ENCODE data around the gene BUB3.
A peak's percentile ranks its signal among the peaks of the same experiment; 100 is the strongest.
"Not testable (repeated sequence)": the region's sequence is repeated elsewhere in the genome, so short reads cannot be mapped to it uniquely, and the experiment has no call there.

BUB3 gene

GRCh38 chr10:123158682-123159081 lies 4.5 kb downstream of the BUB3 start:
- Mint-ChIP-seq H3K4me1 (ENCODE audit: low read depth) (peaks cover 61% of the 10 kb centered on the region), H3K9me3 (no peaks in the 10 kb centered on the region), H3K27ac (no peak overlapping the region), H3K27me3 (ENCODE audit: low read depth) (no peaks in the 10 kb centered on the region), H3K4me3 (peak overlapping the region; percentile 67), H3K36me3 (ENCODE audit: low read depth) (peaks cover 60% of the 10 kb centered on the region)

- Mint-ChIP-seq H3K4me1 (ENCODE audit: low read depth) (peaks cover 57% of the 10 kb centered on the region), H3K36me3 (ENCODE audit: low read depth) (peaks cover 63% of the 10 kb centered on the region), H3K27me3 (ENCODE audit: low read depth) (no peaks in the 10 kb centered on the region), H3K27ac (peak overlapping the region; percentile 82), H3K9me3 (no peaks in the 10 kb centered on the region), H3K4me3 (peak overlapping the region; percentile 67)
Measured at GRCh38 chr10:123160311-123160980, 6.2 kb downstream of the BUB3 start.

GRCh38 chr10:123164319-123164718 lies 10.1 kb downstream of the BUB3 start:
- no peaks in the 10 kb centered on the region for H3K27me3 Mint-ChIP-seq (ENCODE audit: low read depth)
- H3K4me3 Mint-ChIP-seq: no peak overlapping the region
- H3K9me3 Mint-ChIP-seq: no peaks in the 10 kb centered on the region
- H3K36me3 Mint-ChIP-seq (ENCODE audit: low read depth): peaks cover 54% of the 10 kb centered on the region
- peaks cover 33% of the 10 kb centered on the region for H3K4me1 Mint-ChIP-seq (ENCODE audit: low read depth)
- H3K27ac Mint-ChIP-seq: no peak overlapping the region

GRCh38 chr10:123165445-123166072 lies 11.4 kb downstream of the BUB3 start:
- Mint-ChIP-seq H3K36me3 (ENCODE audit: low read depth) (peaks cover 55% of the 10 kb centered on the region), H3K27ac (no peak overlapping the region), H3K4me3 (no peak overlapping the region), H3K9me3 (no peaks in the 10 kb centered on the region), H3K27me3 (ENCODE audit: low read depth) (no peaks in the 10 kb centered on the region), H3K4me1 (ENCODE audit: low read depth) (peaks cover 20% of the 10 kb centered on the region)

GRCh38 chr10:123166618-123167017 lies 12.4 kb downstream of the BUB3 start:
- H3K9me3 Mint-ChIP-seq: no peaks in the 10 kb centered on the region
- no peak overlapping the region for H3K27ac Mint-ChIP-seq
- H3K27me3 Mint-ChIP-seq (ENCODE audit: low read depth): no peaks in the 10 kb centered on the region
- peaks cover 51% of the 10 kb centered on the region for H3K36me3 Mint-ChIP-seq (ENCODE audit: low read depth)
- H3K4me3 Mint-ChIP-seq: no peak overlapping the region
- peaks cover 13% of the 10 kb centered on the region for H3K4me1 Mint-ChIP-seq (ENCODE audit: low read depth)

GRCh38 chr10:123170961-123171360 lies 16.8 kb downstream of the BUB3 start:
- H3K4me1 Mint-ChIP-seq (ENCODE audit: low read depth): peaks cover 5% of the 10 kb centered on the region
- peaks cover 52% of the 10 kb centered on the region for H3K36me3 Mint-ChIP-seq (ENCODE audit: low read depth)
- H3K4me3 Mint-ChIP-seq: no peak overlapping the region
- H3K27me3 Mint-ChIP-seq (ENCODE audit: low read depth): no peaks in the 10 kb centered on the region
- no peaks in the 10 kb centered on the region for H3K9me3 Mint-ChIP-seq
- H3K27ac Mint-ChIP-seq: no peak overlapping the region

- not testable (repeated sequence) for H3K4me1 Mint-ChIP-seq (ENCODE audit: low read depth); H3K9me3 Mint-ChIP-seq; H3K27me3 Mint-ChIP-seq (ENCODE audit: low read depth); H3K4me3 Mint-ChIP-seq; H3K27ac Mint-ChIP-seq
- peaks cover 56% of the 10 kb centered on the region for H3K36me3 Mint-ChIP-seq (ENCODE audit: low read depth)
Measured at GRCh38 chr10:123171616-123172015, 17.4 kb downstream of the BUB3 start.

- peaks cover 59% of the 10 kb centered on the region for H3K36me3 Mint-ChIP-seq (ENCODE audit: low read depth)
- H3K27ac Mint-ChIP-seq: no peak overlapping the region
- no peaks in the 10 kb centered on the region for H3K27me3 Mint-ChIP-seq (ENCODE audit: low read depth)
- no peak overlapping the region for H3K4me3 Mint-ChIP-seq
- peaks cover 5% of the 10 kb centered on the region for H3K9me3 Mint-ChIP-seq
- peaks cover 3% of the 10 kb centered on the region for H3K4me1 Mint-ChIP-seq (ENCODE audit: low read depth)
Measured at GRCh38 chr10:123175389-123176387, 21.5 kb downstream of the BUB3 start.

- H3K27ac Mint-ChIP-seq; H3K27me3 Mint-ChIP-seq (ENCODE audit: low read depth): not testable (repeated sequence)
Measured at GRCh38 chr10:123178390-123178789, 24.2 kb downstream of the BUB3 start.

GRCh38 chr10:123180101-123181090 lies 26.2 kb downstream of the BUB3 start:
- no peaks in the 10 kb centered on the region for H3K4me1 Mint-ChIP-seq (ENCODE audit: low read depth)
- H3K4me3 Mint-ChIP-seq: no peak overlapping the region
- peaks cover 55% of the 10 kb centered on the region for H3K36me3 Mint-ChIP-seq (ENCODE audit: low read depth)
- H3K9me3 Mint-ChIP-seq: peaks cover 23% of the 10 kb centered on the region
- H3K27me3 Mint-ChIP-seq (ENCODE audit: low read depth): no peaks in the 10 kb centered on the region
- H3K27ac Mint-ChIP-seq: no peak overlapping the region

More at GRCh38 chr10:123178390-123178789, 24.2 kb downstream of the BUB3 start:
- peaks cover 53% of the 10 kb centered on the region for H3K36me3 Mint-ChIP-seq (ENCODE audit: low read depth)
- H3K9me3 Mint-ChIP-seq; H3K4me3 Mint-ChIP-seq; H3K4me1 Mint-ChIP-seq (ENCODE audit: low read depth): not testable (repeated sequence)

GRCh38 chr10:123183724-123184123 lies 29.5 kb downstream of the BUB3 start:
- H3K4me3 Mint-ChIP-seq: no peak overlapping the region
- peaks cover 32% of the 10 kb centered on the region for H3K9me3 Mint-ChIP-seq
- H3K36me3 Mint-ChIP-seq (ENCODE audit: low read depth): peaks cover 45% of the 10 kb centered on the region
- no peaks in the 10 kb centered on the region for H3K27me3 Mint-ChIP-seq (ENCODE audit: low read depth)
- H3K4me1 Mint-ChIP-seq (ENCODE audit: low read depth): no peaks in the 10 kb centered on the region
- H3K27ac Mint-ChIP-seq: no peak overlapping the region

GRCh38 chr10:123187781-123188180 lies 33.6 kb downstream of the BUB3 start:
- Mint-ChIP-seq H3K36me3 (ENCODE audit: low read depth) (peaks cover 44% of the 10 kb centered on the region), H3K27me3 (ENCODE audit: low read depth) (no peaks in the 10 kb centered on the region)

GRCh38 chr10:123191886-123192285 lies 37.7 kb downstream of the BUB3 start:
- Mint-ChIP-seq H3K4me1 (ENCODE audit: low read depth) (no peaks in the 10 kb centered on the region), H3K9me3 (no peaks in the 10 kb centered on the region), H3K36me3 (ENCODE audit: low read depth) (peaks cover 11% of the 10 kb centered on the region), H3K27ac (no peak overlapping the region), H3K4me3 (no peak overlapping the region), H3K27me3 (ENCODE audit: low read depth) (no peaks in the 10 kb centered on the region)

More at GRCh38 chr10:123187781-123188180, 33.6 kb downstream of the BUB3 start:
- Mint-ChIP-seq H3K9me3 (peaks cover 32% of the 10 kb centered on the region), H3K4me3 (no peak overlapping the region), H3K4me1 (ENCODE audit: low read depth) (no peaks in the 10 kb centered on the region), H3K27ac (no peak overlapping the region)

Data from T-helper 1 cell treated with Interleukin-12 subunit alpha and Interleukin-12 subunit beta and Interleukin-4 antibody, amounts not matched to agents 30 μg/mL and 1 μg/mL, for 36 hours (primary cell).